Measurements from ENCODE around the gene KCTD19.

KCTD19 gene

GRCh38 chr16:67252609-67253497 is 73.7 kb downstream of the KCTD19 start:
- in situ Hi-C loops (cut with HindIII; ENCODE audit: low sequenced_read_pairs) = no loop called here
- H3K4me3 ChIP-seq (ENCODE audit: low read depth, low read length) = no peak overlapping the region
- TF ChIP-seq CTCF (IDR thresholded peaks at IDR 0.05; ENCODE audit: low read depth, low read length, missing control alignments) = no peak
- no peak for DNase-seq (ENCODE audit: low read depth)

- H3K4me3 ChIP-seq (ENCODE audit: low read depth, low read length) = peak overlapping the region; percentile 91
- in situ Hi-C loops (cut with HindIII; ENCODE audit: low sequenced_read_pairs) = no loop called here
- TF ChIP-seq CTCF (IDR thresholded peaks at IDR 0.05; ENCODE audit: low read depth, low read length, missing control alignments) = no peak
- DNase-seq (ENCODE audit: low read depth) = no peak
Measured at GRCh38 chr16:67250045-67250327, 76.6 kb downstream of the KCTD19 start.

- in situ Hi-C loops (cut with HindIII; ENCODE audit: low sequenced_read_pairs) = no loop called here
- no peak for TF ChIP-seq CTCF (IDR thresholded peaks at IDR 0.05; ENCODE audit: low read depth, low read length, missing control alignments)
- DNase-seq (ENCODE audit: low read depth) = no peak
- peak overlapping the region; percentile 91 for H3K4me3 ChIP-seq (ENCODE audit: low read depth, low read length)
Measured at GRCh38 chr16:67249178-67250044, 77.1 kb downstream of the KCTD19 start.

GRCh38 chr16:67248401-67249177 is 78.0 kb downstream of the KCTD19 start, which contains the start of gene SLC9A5:
TSS of gene SLC9A5 (plus strand) at chr16:67248979. CDS start at chr16:67249015, 36 bp downstream.
- DNase-seq (ENCODE audit: low read depth) = no peak
- H3K4me3 ChIP-seq (ENCODE audit: low read depth, low read length) = peak within 1 kb of the TSS; percentile 91
- in situ Hi-C loops (cut with HindIII; ENCODE audit: low sequenced_read_pairs) = no loop called here
- TF ChIP-seq CTCF (IDR thresholded peaks at IDR 0.05; ENCODE audit: low read depth, low read length, missing control alignments) = no peak

- H3K4me3 ChIP-seq (ENCODE audit: low read depth, low read length) = peak overlapping the region; percentile 91
- DNase-seq (ENCODE audit: low read depth) = no peak
- in situ Hi-C loops (cut with HindIII; ENCODE audit: low sequenced_read_pairs) = no loop called here
- no peak for TF ChIP-seq CTCF (IDR thresholded peaks at IDR 0.05; ENCODE audit: low read depth, low read length, missing control alignments)
Measured at GRCh38 chr16:67248073-67248400, 78.5 kb downstream of the KCTD19 start.
